Uterus (tissue), 4 donors: ENCODE data around the gene VPS11. TPM values are rescaled to one million over a fixed set of nuclear protein-coding genes. Genes with fewer than 3 reads are reported as not detected.
A peak's percentile ranks its signal among the peaks of the same experiment; 100 is the strongest.

Experiments
- DNase-seq, 2 donors: peaks; one replicate each; pipeline ENCODE4 v3.0.0-alpha.2; 2019 to 2020
- H3K27ac ChIP-seq, 2 donors: fragments of 200-600 bp; sonication (generic); 1 replicate in 1 of 2; 2 replicates in 1 of 2; pipeline ENCODE4 v1.5.1; 2016 to 2018
- H3K27me3 ChIP-seq, 2 donors: fragments of 200-600 bp; sonication (generic); one replicate each; pipeline ENCODE4 v1.5.1; 2018 to 2019; ENCODE audit warnings: control low read depth in 1 of 2
- H3K36me3 ChIP-seq, 2 donors: fragments of 200-600 bp; sonication (generic); one replicate each; pipeline ENCODE4 v1.5.1; 2019; ENCODE audit warnings: control low read depth in 1 of 2
- H3K4me1 ChIP-seq, 2 donors: fragments of 200-600 bp; sonication (generic); one replicate each; pipeline ENCODE4 v1.5.1; 2018 to 2019; ENCODE audit warnings: control low read depth in 1 of 2
- H3K4me3 ChIP-seq, 2 donors: fragments of 200-600 bp; sonication (generic); 1 replicate in 1 of 2; 2 replicates in 1 of 2; pipeline ENCODE4 v1.5.1; 2018 to 2019; ENCODE audit warnings: mild to moderate bottlenecking in 1 of 2
- H3K9me3 ChIP-seq, 2 donors: fragments of 200-600 bp; sonication (generic); one replicate each; pipeline ENCODE4 v1.5.1; 2019; ENCODE audit warnings: control low read depth in 1 of 2
- CTCF ChIP-seq, 4 experiments: fragments of 200-600 bp in 2 of 4; fragments of 450-650 bp in 2 of 4; sonication (generic) in 2 of 4; IDR thresholded peaks; one replicate each; pipeline ENCODE4 v1.5.1; 2016 to 2019; ENCODE audit warnings: antibody characterized with exemption in 4 of 4, mild to moderate bottlenecking in 2 of 4, moderate library complexity in 1 of 4
- POLR2A ChIP-seq, 2 donors: fragments of 450-650 bp; IDR thresholded peaks; one replicate each; pipeline ENCODE4 v1.6.1; 2016; ENCODE audit warnings: antibody characterized with exemption in 2 of 2, mild to moderate bottlenecking in 1 of 2, moderate library complexity in 1 of 2
- intact Hi-C: fragments of 100-400 bp; cut with DNase I; formaldehyde crosslinking; loops from one replicate; pipeline ENCODE4 v1.15.1; 2023; ENCODE audit warnings: low total_unique reads
- total RNA-seq, 4 donors: library from RNA; depleted of rRNA in 3 of 4; stranded (reverse); fragments of >200 nt in 3 of 4; gene quantifications; one replicate each; pipeline versions ENCODE4 v1.1.0 to v1.2.4, GENCODE V29; 2014 to 2023
- donor health status: DM: yes; HTN: yes; CAD: no.

The VPS11 gene
- total RNA-seq, 4 donors from 2014 or later = 25.6 to 86.6 (median 36.3) TPM

- no peaks in the 10 kb centered on the region for H3K9me3 ChIP-seq
- no peaks in the 10 kb centered on the region for H3K27me3 ChIP-seq
- no peak for TF ChIP-seq POLR2A (IDR thresholded peaks at IDR 0.05)
- no peaks in the 10 kb centered on the region for H3K4me1 ChIP-seq
- no peak for DNase-seq
- no peaks in the 10 kb centered on the region for H3K36me3 ChIP-seq
- no peak overlapping the region for H3K27ac ChIP-seq
- intact Hi-C loops = no loop called here
- H3K4me3 ChIP-seq = no peak overlapping the region
Observed at GRCh38 chr11:119026970-119027369, 40.6 kb upstream of the VPS11 start.

- Histone ChIP-seq H3K4me1 (no peaks in the 10 kb centered on the region), H3K27ac (no peak overlapping the region), H3K4me3 (no peak overlapping the region), H3K27me3 (no peaks in the 10 kb centered on the region), H3K9me3 (no peaks in the 10 kb centered on the region), H3K36me3 (no peaks in the 10 kb centered on the region)
- intact Hi-C loops = no loop called here
- DNase-seq = no peak
- no peak for TF ChIP-seq POLR2A (IDR thresholded peaks at IDR 0.05)
- TF ChIP-seq CTCF (IDR thresholded peaks at IDR 0.05) = no peak
Observed at GRCh38 chr11:119027561-119028345, 39.9 kb upstream of the VPS11 start.

GRCh38 chr11:119028346-119029068, 39.1 kb upstream of the VPS11 start:
- H3K4me3 ChIP-seq = no peak overlapping the region
- no peaks in the 10 kb centered on the region for H3K9me3 ChIP-seq
- no peak for DNase-seq
- H3K27me3 ChIP-seq = no peaks in the 10 kb centered on the region
- H3K36me3 ChIP-seq = no peaks in the 10 kb centered on the region
- TF ChIP-seq CTCF (IDR thresholded peaks at IDR 0.05) = no peak
- TF ChIP-seq POLR2A (IDR thresholded peaks at IDR 0.05) = no peak
- no peaks in the 10 kb centered on the region for H3K4me1 ChIP-seq
- peak overlapping the region in 1 of 2 donors; percentile 82 for H3K27ac ChIP-seq
- intact Hi-C loops = no loop called here

DNA sequence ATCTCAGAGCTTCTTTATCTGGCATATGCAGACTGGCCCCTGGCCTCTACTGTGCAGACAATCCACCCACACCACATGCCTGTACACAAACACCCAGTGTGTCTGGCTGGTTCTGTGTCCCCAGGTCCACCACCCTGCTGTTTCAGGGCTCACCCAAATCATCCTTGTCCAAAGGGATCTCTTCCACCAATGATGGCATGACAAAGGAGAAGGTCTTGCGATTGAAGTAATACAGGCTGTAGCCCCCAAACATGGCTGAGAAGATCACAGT, 38.6 kb upstream of the VPS11 start:
- no peaks in the 10 kb centered on the region for H3K9me3 ChIP-seq
- H3K4me3 ChIP-seq = no peak overlapping the region
- no peak for DNase-seq
- intact Hi-C loops = no loop called here
- no peaks in the 10 kb centered on the region for H3K27me3 ChIP-seq
- TF ChIP-seq POLR2A (IDR thresholded peaks at IDR 0.05) = no peak
- TF ChIP-seq CTCF (IDR thresholded peaks at IDR 0.05) = no peak
- H3K36me3 ChIP-seq = no peaks in the 10 kb centered on the region
- H3K4me1 ChIP-seq = no peaks in the 10 kb centered on the region
- H3K27ac ChIP-seq = peak overlapping the region in 1 of 2 donors; percentile 82

GRCh38 chr11:119029340-119030028, 38.1 kb upstream of the VPS11 start:
- Histone ChIP-seq H3K27ac (peak overlapping the region; percentile 67 to 82), H3K27me3 (no peaks in the 10 kb centered on the region), H3K36me3 (no peaks in the 10 kb centered on the region), H3K9me3 (no peaks in the 10 kb centered on the region), H3K4me3 (peak overlapping the region; percentile 56 to 59), H3K4me1 (no peaks in the 10 kb centered on the region)
- DNase-seq = no peak
- intact Hi-C loops = no loop called here
- TF ChIP-seq POLR2A (IDR thresholded peaks at IDR 0.05) = no peak
- no peak for TF ChIP-seq CTCF (IDR thresholded peaks at IDR 0.05)
